ENCODE results near the gene AK9.

Gene AK9

GRCh38 chr6:109508166-109508860 lies 182.7 kb downstream of the AK9 start:
- DNase-seq, result no peak

GRCh38 chr6:109507490-109508072 lies 183.4 kb downstream of the AK9 start:
- no peak for DNase-seq

GRCh38 chr6:109506841-109507240 lies 184.2 kb downstream of the AK9 start:
- no peak for DNase-seq

GRCh38 chr6:109506314-109506713 lies 184.7 kb downstream of the AK9 start:
- DNase-seq, result no peak

GRCh38 chr6:109503327-109504224 lies 187.4 kb downstream of the AK9 start:
- DNase-seq, result no peak

- DNase-seq, result no peak
Observed at GRCh38 chr6:109498936-109499335, 192.1 kb downstream of the AK9 start.

- DNase-seq, result no peak
Observed at GRCh38 chr6:109498052-109498451, 192.9 kb downstream of the AK9 start.

- DNase-seq, result no peak
Observed at GRCh38 chr6:109496036-109496772, 194.8 kb downstream of the AK9 start.

- no peak for DNase-seq
Observed at GRCh38 chr6:109493865-109494264, 197.1 kb downstream of the AK9 start.

- DNase-seq, result peak; percentile 23
Observed at GRCh38 chr6:109491207-109491938, 199.6 kb downstream of the AK9 start.

- DNase-seq, result no peak
Observed at GRCh38 chr6:109490713-109491112, 200.3 kb downstream of the AK9 start.

GRCh38 chr6:109488001-109488400 lies 203.0 kb downstream of the AK9 start:
- DNase-seq, result no peak

- no peak for DNase-seq
Observed at GRCh38 chr6:109486068-109486467, 204.9 kb downstream of the AK9 start.

GRCh38 chr6:109485266-109485935 lies 205.6 kb downstream of the AK9 start:
- no peak for DNase-seq

GRCh38 chr6:109484122-109484521 lies 206.9 kb downstream of the AK9 start:
- no peak for DNase-seq

GRCh38 chr6:109483735-109484057 lies 207.3 kb downstream of the AK9 start:
- DNase-seq, result no peak

GRCh38 chr6:109482905-109483734 lies 207.9 kb downstream of the AK9 start, which contains the start of gene ZBTB24:
TSS of gene ZBTB24 (minus strand) at chr6:109483219. CDS start at chr6:109482026, 1,193 bp downstream.
- DNase-seq, result peak; percentile 84

- no peak for DNase-seq
Observed at GRCh38 chr6:109480993-109481480, 210.0 kb downstream of the AK9 start.

GRCh38 chr6:109478841-109479624 lies 212.0 kb downstream of the AK9 start:
- no peak for DNase-seq
